HG03064 (cell line): ENCODE data around the gene IFITM1.
A peak's percentile ranks its signal among the peaks of the same experiment; 100 is the strongest.
"Not testable (repeated sequence)": the region's sequence is repeated elsewhere in the genome, so short reads cannot be mapped to it uniquely, and the experiment has no call there.

Experiments used
- ATAC-seq: cut with Tn5 transposase; IDR thresholded peaks from one replicate; pipeline ENCODE4 v1.9.1; 2021; ENCODE audit warnings: low read depth; ENCODE audit not compliant: unreplicated experiment

Gene IFITM1

GRCh38 chr11:324593-325517 is 11.0 kb downstream of the IFITM1 start:
- ATAC-seq: not testable (repeated sequence)

GRCh38 chr11:325796-326591 is 12.2 kb downstream of the IFITM1 start:
- ATAC-seq: no peak

GRCh38 chr11:326592-326841 is 12.7 kb downstream of the IFITM1 start:
- ATAC-seq: no peak

GRCh38 chr11:326842-327580 is 13.2 kb downstream of the IFITM1 start:
- peak; percentile 55 for ATAC-seq

- ATAC-seq: no peak
Observed at GRCh38 chr11:327581-327923, 13.7 kb downstream of the IFITM1 start.

GRCh38 chr11:328012-328411 is 14.2 kb downstream of the IFITM1 start:
- ATAC-seq: no peak

- not testable (repeated sequence) for ATAC-seq
Observed at GRCh38 chr11:328516-329100, 14.8 kb downstream of the IFITM1 start.

- ATAC-seq: no peak
Observed at GRCh38 chr11:329886-330253, 16.0 kb downstream of the IFITM1 start.

- ATAC-seq: no peak
Observed at GRCh38 chr11:330307-330693, 16.5 kb downstream of the IFITM1 start.

- ATAC-seq: no peak
Observed at GRCh38 chr11:330694-331357, 17.0 kb downstream of the IFITM1 start.

- no peak for ATAC-seq
Observed at GRCh38 chr11:331358-332060, 17.7 kb downstream of the IFITM1 start.

GRCh38 chr11:332651-333480 is 19.0 kb downstream of the IFITM1 start:
- no peak for ATAC-seq

GRCh38 chr11:333616-334263 is 19.9 kb downstream of the IFITM1 start:
- not testable (repeated sequence) for ATAC-seq

- no peak for ATAC-seq
Observed at GRCh38 chr11:334264-334994, 20.6 kb downstream of the IFITM1 start.

GRCh38 chr11:335779-336658 is 22.2 kb downstream of the IFITM1 start:
- no peak for ATAC-seq

- no peak for ATAC-seq
Observed at GRCh38 chr11:336659-337198, 22.9 kb downstream of the IFITM1 start.

- ATAC-seq: no peak
Observed at GRCh38 chr11:337711-338110, 23.9 kb downstream of the IFITM1 start.
